HT1080 (cell line): ENCODE data around the gene C1orf185. TPM values are rescaled to one million over a fixed set of nuclear protein-coding genes. Genes with fewer than 3 reads are reported as not detected.
A peak's percentile ranks its signal among the peaks of the same experiment; 100 is the strongest.
"Not testable (repeated sequence)": the region's sequence is repeated elsewhere in the genome, so short reads cannot be mapped to it uniquely, and the experiment has no call there.

Experiments used
- DNase-seq: peaks from one replicate; pipeline ENCODE4 v3.0.0-alpha.2; 2015; ENCODE audit warnings: low read depth
- polyA plus RNA-seq, 2 experiments: library from polyadenylated mRNA; depleted of rRNA; stranded (reverse); fragments of >200 nt; gene quantifications; 2 replicates each; pipeline ENCODE4 v1.2.3, GENCODE V29; 2015
- total RNA-seq: library from RNA; depleted of rRNA; stranded (reverse); fragments of >200 nt; shearing (Covaris generic); gene quantifications from 2 replicates; pipeline ENCODE4 v1.2.3, GENCODE V29; 2014; rRNA removed

C1orf185 gene
- total RNA-seq: not detected in 2 replicates
- not detected in 2 replicates for polyA plus RNA-seq (2015; cell fraction: cytosol; rRNA removed)
- not detected in 2 replicates for polyA plus RNA-seq (2015; cell fraction: nucleus; rRNA removed)

DNA sequence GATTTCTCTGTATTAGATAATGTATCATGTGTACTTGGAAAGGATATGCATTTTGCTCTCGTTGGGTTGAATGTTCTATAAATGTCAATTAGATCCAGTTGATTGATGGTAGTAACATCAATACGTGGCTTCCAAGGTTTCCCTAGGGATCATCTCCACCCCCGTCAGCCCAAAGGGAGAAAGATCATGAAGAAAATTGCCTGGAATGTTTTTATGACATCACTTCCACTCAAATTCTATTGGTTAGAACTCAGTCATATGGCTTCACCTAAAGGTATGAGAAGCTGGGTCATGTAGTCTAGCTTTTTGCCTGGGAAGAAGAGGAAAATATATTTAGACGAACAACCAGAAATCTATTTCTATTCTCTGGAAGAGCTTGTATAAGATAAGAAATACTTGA lies at the start of gene C1orf185:
Gene C1orf185, plus strand, starts transcription at position 253 of the 400 bp plus-strand sequence. Its CDS starts 6 bp downstream, at position 259.
- DNase-seq: no peak

GRCh38 chr1:51058858-51059257 lies 43.2 kb upstream of the C1orf185 start:
- DNase-seq: peak; percentile 32

- peak; percentile 33 for DNase-seq
Measured at GRCh38 chr1:51061231-51061918, 40.7 kb upstream of the C1orf185 start.

GRCh38 chr1:51063121-51063520 lies 38.9 kb upstream of the C1orf185 start:
- peak; percentile 97 for DNase-seq

DNA sequence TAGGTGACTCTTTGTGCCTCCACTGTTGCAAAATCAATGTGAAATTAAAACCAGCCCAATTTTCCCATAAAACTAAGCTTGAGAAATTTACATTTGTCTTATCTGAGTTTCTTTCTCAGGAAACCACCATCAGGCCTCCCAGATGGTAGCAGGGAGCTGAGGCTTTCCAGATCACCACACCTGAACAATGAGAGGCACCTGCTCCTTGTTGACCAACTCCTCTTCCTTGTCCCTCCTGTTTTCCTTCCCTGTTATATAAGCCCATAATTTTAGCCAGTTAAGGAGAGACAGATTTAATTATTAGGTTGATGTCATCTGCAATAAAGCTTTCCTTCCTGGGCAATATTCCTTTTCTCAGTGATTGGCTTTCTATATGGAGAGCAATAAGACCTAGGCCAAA lies 32.0 kb upstream of the C1orf185 start:
- no peak for DNase-seq

DNA sequence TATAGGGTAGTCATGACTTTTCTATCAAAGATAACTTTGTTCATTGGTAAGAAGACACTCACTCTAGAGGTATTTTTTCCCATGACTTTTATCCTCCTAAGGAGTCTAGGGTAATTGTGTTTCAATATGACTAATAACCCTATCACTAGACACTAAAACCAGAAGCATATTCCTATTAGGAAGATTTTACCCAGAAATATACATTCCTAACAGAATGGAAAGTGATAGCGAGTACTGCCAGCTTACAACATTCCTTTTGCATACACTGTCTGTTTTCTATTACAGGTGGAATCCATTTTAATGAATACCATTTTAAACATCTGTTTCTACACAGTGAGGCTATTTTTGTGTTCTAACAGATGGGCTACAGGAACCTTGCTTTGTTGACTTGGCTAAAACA lies 31.4 kb upstream of the C1orf185 start:
- DNase-seq: peak; percentile 87

DNA sequence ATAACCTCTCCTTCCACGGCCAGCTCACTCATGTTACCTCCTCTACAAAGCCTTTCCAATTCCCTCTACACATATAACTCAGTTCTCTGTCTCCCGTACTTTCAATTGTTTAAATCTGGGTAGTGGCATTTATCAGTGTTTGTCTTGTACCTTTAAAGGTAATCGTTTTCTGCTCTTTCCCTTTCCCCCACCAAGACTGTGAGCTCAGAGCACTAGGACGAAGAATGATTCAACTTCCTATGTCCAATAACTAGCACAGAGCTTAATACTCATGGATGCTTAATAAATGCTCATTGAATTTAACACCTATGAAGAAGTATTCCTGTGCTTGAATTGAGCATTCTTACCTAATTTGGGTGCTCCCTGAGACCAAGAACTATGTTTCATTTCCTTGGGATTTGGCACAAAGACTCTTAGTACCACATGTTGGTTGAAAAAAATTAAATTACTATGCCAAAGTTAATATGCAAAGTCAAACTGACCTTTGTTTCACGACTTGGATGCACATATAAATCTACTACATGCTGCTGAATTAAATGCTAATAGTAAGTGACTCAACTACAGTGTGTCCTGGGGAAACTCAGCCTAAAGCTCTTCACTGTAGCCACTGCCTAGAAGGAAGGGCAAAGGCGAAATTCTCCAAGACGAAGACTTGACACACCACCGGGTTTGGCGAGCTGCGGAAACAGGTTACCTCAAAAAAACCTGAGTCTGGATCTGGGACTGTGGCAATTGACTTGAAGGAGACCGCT lies 30.6 kb upstream of the C1orf185 start:
- DNase-seq: peak; percentile 16

GRCh38 chr1:51072043-51072439 lies 30.0 kb upstream of the C1orf185 start:
- no peak for DNase-seq

- no peak for DNase-seq
Measured at GRCh38 chr1:51072651-51073050, 29.4 kb upstream of the C1orf185 start.

- no peak for DNase-seq
Measured at GRCh38 chr1:51073456-51073855, 28.6 kb upstream of the C1orf185 start.

- no peak for DNase-seq
Measured at GRCh38 chr1:51086496-51087271, 15.3 kb upstream of the C1orf185 start.

GRCh38 chr1:51088474-51088873 lies 13.6 kb upstream of the C1orf185 start:
- no peak for DNase-seq

DNA sequence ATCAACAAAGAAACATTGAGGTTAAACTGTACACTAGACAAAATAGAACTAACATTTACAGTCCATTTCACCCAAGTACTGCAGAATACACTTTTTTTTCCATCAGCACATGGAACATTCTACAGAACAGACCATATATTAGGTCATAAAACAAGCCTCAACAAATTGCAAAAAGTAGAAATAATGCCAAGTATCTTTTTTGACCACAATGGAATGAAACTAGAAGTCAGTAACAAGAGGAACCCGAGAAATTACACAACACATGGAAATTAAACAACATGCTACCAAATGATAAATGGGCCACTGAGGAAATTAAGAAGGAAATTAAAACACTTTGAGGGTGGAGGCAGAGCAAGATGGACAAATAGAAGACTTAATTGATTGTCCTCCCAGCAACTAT lies 8.4 kb upstream of the C1orf185 start:
- DNase-seq: no peak

GRCh38 chr1:51097171-51097570 lies 4.9 kb upstream of the C1orf185 start:
- DNase-seq: no peak

DNA sequence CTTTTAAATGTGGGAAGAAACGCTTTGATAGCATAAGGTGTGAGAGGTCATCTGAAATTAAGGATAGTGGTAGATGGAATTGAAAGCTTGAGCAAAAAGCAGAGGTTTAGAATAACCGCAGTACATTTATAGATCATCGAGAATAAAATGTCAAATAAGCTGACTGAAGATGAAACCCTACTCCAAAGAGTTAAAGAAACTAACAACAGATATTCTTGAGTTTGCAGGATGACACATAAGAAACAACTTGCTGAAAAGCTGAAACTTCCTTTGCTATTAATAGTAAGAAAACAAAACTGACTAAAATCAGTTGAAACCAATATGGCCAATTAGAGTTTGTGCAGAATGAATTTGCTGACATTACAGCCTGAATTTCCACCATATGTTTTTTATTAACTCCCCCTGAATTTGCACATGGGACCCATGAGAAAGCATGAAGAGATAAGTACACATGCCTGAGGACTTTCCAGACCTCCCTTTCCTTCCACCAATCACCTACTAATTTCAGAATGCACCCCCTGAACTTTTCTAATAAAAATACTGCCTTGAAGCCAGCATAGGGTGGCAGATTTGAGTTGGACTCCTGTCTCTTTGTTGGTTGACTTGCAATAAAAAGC lies 1.7 kb upstream of the C1orf185 start:
- no peak for DNase-seq

DNA sequence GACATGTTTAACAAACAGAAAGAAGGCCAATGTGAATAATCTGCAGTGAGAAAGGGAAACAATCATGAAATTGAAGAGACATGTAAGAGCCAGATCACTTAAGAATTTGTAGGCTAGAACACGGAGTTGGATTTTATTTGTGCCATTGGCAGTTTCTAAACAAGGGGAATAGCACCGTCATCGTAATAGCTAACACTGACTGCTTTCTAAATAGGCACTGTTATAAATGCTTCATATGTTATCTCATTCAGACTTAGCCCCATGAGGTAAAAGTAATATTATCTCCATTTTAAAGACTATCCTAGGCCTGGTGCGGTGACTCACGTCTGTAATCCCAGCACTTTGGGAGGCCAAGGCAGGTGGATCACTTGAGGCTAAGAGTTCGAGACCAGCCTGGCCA lies 12.1 kb downstream of the C1orf185 start:
- DNase-seq: no peak

DNA sequence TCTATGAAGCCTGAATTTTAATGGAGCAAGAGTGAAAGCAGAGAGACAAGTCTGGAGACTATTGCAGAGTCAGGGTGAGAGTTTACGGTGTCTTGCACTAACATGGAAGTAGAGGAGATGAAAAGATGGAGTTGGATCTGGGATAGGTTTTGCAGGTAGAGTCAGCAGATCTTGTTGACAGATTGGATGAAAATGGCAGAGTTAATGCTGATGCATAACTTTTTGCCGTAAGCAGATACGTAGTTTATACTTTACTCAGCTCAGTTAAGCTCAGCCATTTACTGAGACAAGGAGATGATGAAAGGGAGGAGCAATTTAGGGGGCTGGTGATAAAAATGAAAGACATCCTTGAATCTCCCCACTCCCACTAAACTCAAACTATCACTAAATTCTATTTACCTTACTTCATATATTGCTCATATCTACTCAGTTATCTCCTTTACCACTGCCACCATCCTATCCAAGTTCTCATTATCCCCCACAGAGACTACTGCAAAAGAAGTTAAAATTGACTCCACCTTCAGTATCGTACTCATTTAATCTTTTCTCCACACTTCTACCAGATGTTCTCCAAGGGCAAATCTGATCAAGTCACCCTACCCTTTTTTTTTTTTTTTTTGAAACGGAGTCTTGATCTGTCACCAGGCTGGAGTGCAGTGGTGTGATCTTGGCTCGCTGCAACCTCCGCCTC lies 13.8 kb downstream of the C1orf185 start:
- DNase-seq: no peak

GRCh38 chr1:51119331-51119730 lies 17.3 kb downstream of the C1orf185 start:
- DNase-seq: no peak

DNA sequence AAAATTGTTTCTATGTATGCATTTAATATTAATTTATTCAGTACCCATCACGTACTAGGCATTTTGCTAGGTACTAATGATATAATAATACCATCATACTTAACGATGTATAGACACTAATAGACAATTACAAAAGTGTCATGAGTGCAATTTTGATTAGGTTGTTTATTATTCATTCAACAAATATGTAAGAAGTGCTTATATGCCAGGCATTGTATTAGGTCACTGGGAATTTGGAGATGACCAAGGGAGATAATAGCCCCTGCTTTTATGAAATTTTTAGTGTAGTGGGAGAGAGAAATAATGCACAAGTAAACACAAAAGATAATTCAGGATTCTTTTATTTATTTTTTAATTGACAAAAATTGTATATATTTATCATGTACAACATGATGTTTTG lies 18.6 kb downstream of the C1orf185 start:
- no peak for DNase-seq

DNA sequence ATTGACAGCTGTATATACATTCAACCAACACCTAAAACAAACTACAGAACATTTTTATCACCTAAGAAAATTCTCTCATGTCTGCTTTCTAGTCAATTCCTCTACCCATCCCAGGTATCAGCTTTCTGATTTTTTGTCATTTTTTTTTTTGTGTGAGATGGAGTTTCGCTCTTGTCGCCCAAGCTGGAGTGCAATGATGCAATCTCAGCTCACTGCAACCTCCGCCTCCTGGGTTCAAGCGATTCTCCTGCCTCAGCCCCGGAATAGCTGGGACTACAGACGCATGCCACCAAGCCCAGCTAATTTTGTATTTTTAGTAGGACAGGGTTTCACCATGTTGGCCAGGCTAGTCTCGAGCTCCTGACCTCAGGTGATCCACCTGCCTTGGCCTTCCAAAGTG lies 25.1 kb downstream of the C1orf185 start:
- DNase-seq: not testable (repeated sequence)

- no peak for DNase-seq
Measured at GRCh38 chr1:51131185-51131584, 29.2 kb downstream of the C1orf185 start.
